ENCODE measurements around the gene CHRM4.

- TF ChIP-seq, protein P1, sequence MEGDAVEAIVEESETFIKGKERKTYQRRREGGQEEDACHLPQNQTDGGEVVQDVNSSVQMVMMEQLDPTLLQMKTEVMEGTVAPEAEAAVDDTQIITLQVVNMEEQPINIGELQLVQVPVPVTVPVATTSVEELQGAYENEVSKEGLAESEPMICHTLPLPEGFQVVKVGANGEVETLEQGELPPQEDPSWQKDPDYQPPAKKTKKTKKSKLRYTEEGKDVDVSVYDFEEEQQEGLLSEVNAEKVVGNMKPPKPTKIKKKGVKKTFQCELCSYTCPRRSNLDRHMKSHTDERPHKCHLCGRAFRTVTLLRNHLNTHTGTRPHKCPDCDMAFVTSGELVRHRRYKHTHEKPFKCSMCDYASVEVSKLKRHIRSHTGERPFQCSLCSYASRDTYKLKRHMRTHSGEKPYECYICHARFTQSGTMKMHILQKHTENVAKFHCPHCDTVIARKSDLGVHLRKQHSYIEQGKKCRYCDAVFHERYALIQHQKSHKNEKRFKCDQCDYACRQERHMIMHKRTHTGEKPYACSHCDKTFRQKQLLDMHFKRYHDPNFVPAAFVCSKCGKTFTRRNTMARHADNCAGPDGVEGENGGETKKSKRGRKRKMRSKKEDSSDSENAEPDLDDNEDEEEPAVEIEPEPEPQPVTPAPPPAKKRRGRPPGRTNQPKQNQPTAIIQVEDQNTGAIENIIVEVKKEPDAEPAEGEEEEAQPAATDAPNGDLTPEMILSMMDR (conservative IDR thresholded peaks at IDR 0.05; ENCODE audit: low read length): no peak
- no peak for TF ChIP-seq EZH2phosphoT487 (IDR thresholded peaks at IDR 0.05; ENCODE audit: borderline replicate concordance)
Observed at GRCh38 chr11:46345881-46346484, 45.6 kb downstream of the CHRM4 start.
